ENCODE measurements around the gene RAB36. TPM values are rescaled to one million over a fixed set of nuclear protein-coding genes. Genes with fewer than 3 reads are reported as not detected.

Gene RAB36
- total RNA-seq, 2 donors from 2014 or later = 0.25 TPM; not detected in 1

- DNase-seq (ENCODE audit: low spot score in 2 of 2) = no peak
- H3K36me3 Mint-ChIP-seq = peaks cover 4 to 6% of the 10 kb centered on the region in 2 donors
These were observed 48.0 kb downstream of the RAB36 start for GRCh38 chr22:23193196-23193827.

DNA sequence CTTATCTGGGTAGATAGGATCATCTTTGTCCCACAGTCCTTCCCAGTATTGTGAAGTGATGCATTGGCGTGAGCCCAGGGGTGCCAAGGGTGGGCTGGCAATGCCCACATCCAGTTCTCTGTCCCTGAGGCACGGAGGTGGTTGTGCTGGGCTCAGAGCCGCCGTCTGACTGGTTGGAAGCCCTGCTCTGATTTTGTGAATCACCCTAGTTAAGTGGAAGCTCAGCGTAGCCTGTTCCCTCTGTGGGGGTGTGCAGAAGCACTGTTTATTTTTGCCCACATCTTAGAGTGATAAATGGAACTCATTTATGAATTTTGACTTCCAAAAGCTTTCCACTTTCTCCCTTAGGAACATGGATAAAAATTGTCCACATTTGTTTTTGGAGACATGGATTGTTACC lies 48.6 kb downstream of the RAB36 start:
- H3K9me3 Mint-ChIP-seq = no peaks in the 10 kb centered on the region
- peaks cover 4 to 6% of the 10 kb centered on the region in 2 donors for H3K36me3 Mint-ChIP-seq
- no peak overlapping the region for H3K27ac Mint-ChIP-seq
- no peak for DNase-seq (ENCODE audit: low spot score in 2 of 2)
- no peak for ATAC-seq

More at GRCh38 chr22:23193196-23193827, 48.0 kb downstream of the RAB36 start:
- H3K9me3 Mint-ChIP-seq = no peaks in the 10 kb centered on the region
- H3K27ac Mint-ChIP-seq = peak overlapping the region in 1 of 2 donors; percentile 45
- ATAC-seq = no peak

GRCh38 chr22:23196165-23196564 lies 50.9 kb downstream of the RAB36 start:
- Mint-ChIP-seq H3K36me3 (peaks cover 3% of the 10 kb centered on the region in 2 donors), H3K9me3 (no peaks in the 10 kb centered on the region), H3K27ac (peak overlapping the region; percentile 20 to 51)
- DNase-seq (ENCODE audit: low spot score in 2 of 2) = no peak
- ATAC-seq = no peak

GRCh38 chr22:23197836-23198235 lies 52.6 kb downstream of the RAB36 start:
- H3K36me3 Mint-ChIP-seq = no peaks in the 10 kb centered on the region
- H3K9me3 Mint-ChIP-seq = no peaks in the 10 kb centered on the region
- ATAC-seq (no peak), DNase-seq (ENCODE audit: low spot score in 2 of 2) (no peak)
- peak overlapping the region; percentile 7 to 27 for H3K27ac Mint-ChIP-seq

GRCh38 chr22:23199159-23199558 lies 53.9 kb downstream of the RAB36 start:
- no peak for ATAC-seq
- H3K36me3 Mint-ChIP-seq = no peaks in the 10 kb centered on the region
- no peaks in the 10 kb centered on the region for H3K9me3 Mint-ChIP-seq
- DNase-seq (ENCODE audit: low spot score in 2 of 2) = no peak
- peak overlapping the region in 1 of 2 donors; percentile 68 for H3K27ac Mint-ChIP-seq

DNA sequence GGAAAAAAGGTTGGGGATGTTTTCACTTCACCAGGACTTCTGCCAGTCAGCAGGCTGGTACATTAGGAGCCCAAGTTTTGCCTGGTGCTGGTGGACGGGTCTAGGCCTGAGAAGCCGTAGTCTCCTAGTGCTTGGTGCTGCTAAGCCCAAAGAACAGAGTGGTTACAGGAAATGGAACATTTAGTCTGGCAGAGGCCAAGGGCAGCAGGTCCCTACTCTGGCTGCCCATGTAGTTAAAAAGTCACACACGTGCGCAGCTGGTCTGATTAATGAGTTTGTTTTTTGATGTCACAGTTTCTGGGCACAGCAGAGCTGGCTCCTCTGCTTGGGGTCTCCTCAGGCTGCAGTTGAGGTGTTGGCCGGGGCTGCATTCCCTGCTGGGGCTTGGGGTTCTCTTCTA lies 55.6 kb downstream of the RAB36 start:
- Mint-ChIP-seq H3K36me3 (no peaks in the 10 kb centered on the region), H3K27ac (peak overlapping the region in 1 of 2 donors; percentile 59), H3K9me3 (no peaks in the 10 kb centered on the region)
- DNase-seq (ENCODE audit: low spot score in 2 of 2) (no peak), ATAC-seq (no peak)

DNA sequence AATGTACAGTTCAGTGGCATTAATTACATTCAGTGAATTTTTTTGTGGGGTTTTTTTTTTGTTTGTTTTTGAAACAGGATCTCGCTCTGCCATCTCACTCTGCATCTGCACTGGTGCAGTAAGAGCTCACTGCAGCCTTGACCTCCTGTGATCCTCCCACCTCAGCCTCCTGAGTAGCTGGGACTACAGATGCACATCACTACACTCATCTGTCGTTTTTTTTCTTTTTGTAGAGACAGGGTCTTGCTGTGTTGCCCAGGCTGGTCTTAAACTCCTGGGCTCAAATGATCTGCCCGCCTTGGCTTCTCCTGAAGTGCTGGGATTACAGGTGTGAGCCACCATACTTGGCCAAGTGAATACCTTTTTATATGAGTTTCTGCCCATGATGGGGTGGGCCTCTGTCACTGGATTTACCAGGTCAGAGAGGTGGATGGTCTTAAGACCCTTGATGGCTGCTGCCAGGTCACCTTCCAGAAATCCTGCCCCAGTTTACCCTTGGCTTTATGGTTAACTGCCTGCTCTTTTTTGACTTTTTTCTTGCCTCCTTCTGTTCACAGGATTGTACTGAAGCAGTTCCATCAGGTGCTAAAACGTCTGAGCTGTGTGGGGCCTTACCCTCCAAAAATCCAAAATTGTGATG lies 57.7 kb downstream of the RAB36 start:
- Mint-ChIP-seq H3K9me3 (peaks cover 0 to 3% of the 10 kb centered on the region in 2 donors), H3K36me3 (peaks cover 0 to 15% of the 10 kb centered on the region in 2 donors), H3K27ac (peak overlapping the region in 1 of 2 donors; percentile 85)
- no peak for ATAC-seq
- no peak for DNase-seq (ENCODE audit: low spot score in 2 of 2)

DNA sequence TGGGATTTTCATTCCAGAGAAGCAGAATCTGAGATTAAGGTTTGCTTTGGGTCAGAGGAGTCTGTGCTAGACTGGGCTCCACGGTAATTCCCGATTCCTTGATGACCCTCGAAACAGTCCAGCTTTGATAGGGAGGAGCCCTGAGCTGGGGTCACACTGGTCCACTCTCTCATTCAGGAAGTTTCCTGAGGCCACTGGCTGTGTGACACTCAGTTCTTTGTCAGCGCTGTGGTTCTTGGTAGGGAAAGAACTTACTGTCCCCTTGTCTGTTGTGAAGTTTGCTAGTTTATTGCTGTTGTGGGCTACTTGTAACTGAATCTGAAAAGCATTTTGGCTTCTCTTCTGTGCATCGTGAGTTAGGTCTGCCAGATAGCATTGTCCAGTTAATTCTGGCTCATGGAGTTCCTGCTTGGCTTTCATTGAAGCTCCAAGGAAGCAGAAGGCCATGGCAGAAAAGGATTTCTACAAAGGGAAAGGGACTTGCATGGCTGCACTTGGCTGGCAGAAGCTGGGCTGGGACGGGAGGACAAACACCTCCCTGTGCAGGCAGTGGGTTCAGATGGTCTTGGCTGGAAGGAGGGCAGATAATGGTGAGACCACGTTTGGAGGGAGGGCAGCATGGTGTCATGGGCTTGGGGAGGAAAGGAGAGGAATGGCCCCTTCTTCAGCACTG lies 58.3 kb downstream of the RAB36 start:
- Mint-ChIP-seq H3K36me3 (peaks cover 0 to 15% of the 10 kb centered on the region in 2 donors), H3K27ac (peak overlapping the region in 1 of 2 donors; percentile 85), H3K9me3 (peaks cover 0 to 3% of the 10 kb centered on the region in 2 donors)
- ATAC-seq = no peak
- DNase-seq (ENCODE audit: low spot score in 2 of 2) = no peak

- Mint-ChIP-seq H3K27ac (no peak overlapping the region), H3K9me3 (peaks cover 0 to 3% of the 10 kb centered on the region in 2 donors), H3K36me3 (peaks cover 0 to 15% of the 10 kb centered on the region in 2 donors)
- ATAC-seq (no peak), DNase-seq (ENCODE audit: low spot score in 2 of 2) (no peak)
These were observed 58.8 kb downstream of the RAB36 start for GRCh38 chr22:23204125-23204488.

GRCh38 chr22:23204541-23205157 lies 59.4 kb downstream of the RAB36 start:
- peaks cover 0 to 3% of the 10 kb centered on the region in 2 donors for H3K9me3 Mint-ChIP-seq
- no peak overlapping the region for H3K27ac Mint-ChIP-seq
- H3K36me3 Mint-ChIP-seq = peaks cover 0 to 15% of the 10 kb centered on the region in 2 donors
- ATAC-seq (no peak), DNase-seq (ENCODE audit: low spot score in 2 of 2) (no peak)

DNA sequence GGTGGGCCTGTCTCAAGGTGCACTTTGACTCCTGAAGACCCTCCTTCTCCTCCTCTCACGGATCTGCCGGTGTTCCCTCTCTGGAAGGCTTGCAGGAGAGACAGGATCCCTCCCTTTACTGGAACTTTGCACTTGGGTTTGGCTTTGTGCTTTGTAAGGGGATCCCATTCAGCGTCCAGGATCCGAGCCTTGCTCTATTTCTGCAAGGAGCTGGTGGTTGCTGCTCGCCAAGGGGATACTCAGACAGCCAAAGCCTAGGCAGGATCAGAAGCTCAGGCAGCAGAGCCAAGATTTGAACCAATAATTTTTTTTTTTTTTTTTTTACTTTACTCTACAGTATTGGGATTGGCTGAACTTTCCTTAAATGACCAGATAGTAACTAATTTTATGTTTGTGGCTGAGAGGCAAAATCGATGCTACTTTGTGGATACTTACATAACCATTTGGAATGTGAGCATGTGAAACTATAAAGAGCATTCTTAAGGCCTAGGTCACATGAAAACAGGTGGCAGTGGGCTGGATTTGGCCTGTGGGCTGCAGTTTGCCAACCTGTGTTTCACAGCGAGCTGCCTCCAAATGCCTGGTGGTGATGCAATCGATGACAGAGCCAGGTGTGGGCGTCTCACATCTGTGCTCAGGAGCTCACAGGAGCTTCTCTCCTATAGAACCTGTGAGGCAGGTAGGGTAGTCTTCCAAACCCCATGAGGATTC lies 60.2 kb downstream of the RAB36 start:
- Mint-ChIP-seq H3K9me3 (peaks cover 0 to 3% of the 10 kb centered on the region in 2 donors), H3K27ac (peak overlapping the region; percentile 11 to 19), H3K36me3 (peaks cover 0 to 15% of the 10 kb centered on the region in 2 donors)
- no peak for DNase-seq (ENCODE audit: low spot score in 2 of 2)
- ATAC-seq = no peak

GRCh38 chr22:23206915-23207314 lies 61.6 kb downstream of the RAB36 start:
- Mint-ChIP-seq H3K36me3 (peaks cover 0 to 15% of the 10 kb centered on the region in 2 donors), H3K27ac (no peak overlapping the region), H3K9me3 (peaks cover 0 to 3% of the 10 kb centered on the region in 2 donors)
- DNase-seq (ENCODE audit: low spot score in 2 of 2) (no peak), ATAC-seq (no peak)

GRCh38 chr22:23207729-23208393 lies 62.6 kb downstream of the RAB36 start:
- ATAC-seq (no peak), DNase-seq (ENCODE audit: low spot score in 2 of 2) (no peak)
- no peak overlapping the region for H3K27ac Mint-ChIP-seq

GRCh38 chr22:23210428-23211170 lies 65.3 kb downstream of the RAB36 start:
- no peak for ATAC-seq
- no peak overlapping the region for H3K27ac Mint-ChIP-seq

More at GRCh38 chr22:23207729-23208393, 62.6 kb downstream of the RAB36 start:
- peaks cover 0 to 15% of the 10 kb centered on the region in 2 donors for H3K36me3 Mint-ChIP-seq
- peaks cover 0 to 3% of the 10 kb centered on the region in 2 donors for H3K9me3 Mint-ChIP-seq

DNA sequence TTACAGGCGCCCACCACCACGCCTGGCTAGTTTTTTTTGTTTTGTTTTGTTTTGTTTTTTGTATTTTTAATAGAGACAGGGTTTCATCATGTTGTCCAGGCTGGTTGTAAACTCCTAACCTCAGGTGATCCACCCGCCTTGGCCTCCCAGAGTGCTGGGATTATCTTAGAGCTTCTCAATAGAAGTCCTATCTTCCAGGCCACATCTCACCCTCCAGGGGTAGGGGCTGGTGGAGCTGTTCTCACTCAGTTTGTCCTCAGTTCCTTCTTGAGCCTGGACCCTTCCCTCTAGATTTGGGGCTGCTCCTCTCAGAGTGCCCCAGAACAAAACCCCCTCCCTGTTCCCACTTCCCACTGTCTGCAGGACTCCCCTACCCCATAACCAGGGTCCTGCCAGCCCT lies 66.3 kb downstream of the RAB36 start:
- no peak for DNase-seq (ENCODE audit: low spot score in 2 of 2)

More at GRCh38 chr22:23210428-23211170, 65.3 kb downstream of the RAB36 start:
- no peak for DNase-seq (ENCODE audit: low spot score in 2 of 2)
- Mint-ChIP-seq H3K9me3 (peaks cover 0 to 3% of the 10 kb centered on the region in 2 donors), H3K36me3 (peaks cover 0 to 15% of the 10 kb centered on the region in 2 donors)

More for the DNA sequence above, 66.3 kb downstream of the RAB36 start:
- H3K27ac Mint-ChIP-seq = peak overlapping the region; percentile 12 to 82
- peaks cover 0 to 3% of the 10 kb centered on the region in 2 donors for H3K9me3 Mint-ChIP-seq
- peaks cover 0 to 12% of the 10 kb centered on the region in 2 donors for H3K36me3 Mint-ChIP-seq
- ATAC-seq = no peak

Data from activated naive CD4-positive, alpha-beta T cell treated with anti-CD3 and anti-CD28 coated beads, Interleukin-2, amount 50 U/mL, for 72 hours (primary cell).